Esophagus squamous epithelium (tissue), 4 donors: ENCODE measurements around the gene ACTN4.

Source experiments
- POLR2A ChIP-seq, 4 donors: fragments of 450-650 bp; IDR thresholded peaks; one replicate each; pipeline ENCODE4 v1.6.1; 2017; ENCODE audit warnings: antibody characterized with exemption in 4 of 4, mild to moderate bottlenecking in 4 of 4, moderate library complexity in 3 of 4
- TF ChIP-seq, protein P1 (sequence below), 6 experiments: fragments of 450-650 bp in 4 of 6; fragments of 200-600 bp in 2 of 6; sonication (generic) in 2 of 6; IDR thresholded peaks; one replicate each; pipeline ENCODE4 v1.5.1; 2016 to 2019; ENCODE audit warnings: antibody characterized with exemption in 6 of 6, mild to moderate bottlenecking in 4 of 6, moderate library complexity in 4 of 6

GRCh38 chr19:38675611-38676010 lies 28.2 kb downstream of the ACTN4 start:
- TF ChIP-seq, protein P1, sequence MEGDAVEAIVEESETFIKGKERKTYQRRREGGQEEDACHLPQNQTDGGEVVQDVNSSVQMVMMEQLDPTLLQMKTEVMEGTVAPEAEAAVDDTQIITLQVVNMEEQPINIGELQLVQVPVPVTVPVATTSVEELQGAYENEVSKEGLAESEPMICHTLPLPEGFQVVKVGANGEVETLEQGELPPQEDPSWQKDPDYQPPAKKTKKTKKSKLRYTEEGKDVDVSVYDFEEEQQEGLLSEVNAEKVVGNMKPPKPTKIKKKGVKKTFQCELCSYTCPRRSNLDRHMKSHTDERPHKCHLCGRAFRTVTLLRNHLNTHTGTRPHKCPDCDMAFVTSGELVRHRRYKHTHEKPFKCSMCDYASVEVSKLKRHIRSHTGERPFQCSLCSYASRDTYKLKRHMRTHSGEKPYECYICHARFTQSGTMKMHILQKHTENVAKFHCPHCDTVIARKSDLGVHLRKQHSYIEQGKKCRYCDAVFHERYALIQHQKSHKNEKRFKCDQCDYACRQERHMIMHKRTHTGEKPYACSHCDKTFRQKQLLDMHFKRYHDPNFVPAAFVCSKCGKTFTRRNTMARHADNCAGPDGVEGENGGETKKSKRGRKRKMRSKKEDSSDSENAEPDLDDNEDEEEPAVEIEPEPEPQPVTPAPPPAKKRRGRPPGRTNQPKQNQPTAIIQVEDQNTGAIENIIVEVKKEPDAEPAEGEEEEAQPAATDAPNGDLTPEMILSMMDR (IDR thresholded peaks at IDR 0.05) = peak in 1 of 6 experiments; percentile 17
- no peak for TF ChIP-seq POLR2A (IDR thresholded peaks at IDR 0.05)
